Stimulated activated CD4-positive, alpha-beta T cell treated with anti-CD3 and anti-CD28 coated beads, Interleukin-15, amount 100 ng/mL, for 1 hour (primary cell): ENCODE data around the gene WAS.
"Not testable (repeated sequence)": the region's sequence is repeated elsewhere in the genome, so short reads cannot be mapped to it uniquely, and the experiment has no call there.

ENCODE experiments used
- DNase-seq, 2 donors: peaks; one replicate each; pipeline ENCODE4 v3.0.0-alpha.2; 2020; ENCODE audit warnings: low read depth in 1 of 2, low spot score in 1 of 2

Gene WAS

GRCh38 chrX:48684134-48684533 lies 535 bp downstream of the WAS start:
- no peak for DNase-seq

GRCh38 chrX:48685416-48685815 lies 1.8 kb downstream of the WAS start:
- no peak for DNase-seq

GRCh38 chrX:48688531-48689150 lies 5.0 kb downstream of the WAS start:
- DNase-seq, result no peak

- DNase-seq, result no peak
Measured at GRCh38 chrX:48689208-48689920, 5.8 kb downstream of the WAS start.

GRCh38 chrX:48691746-48692145 lies 8.1 kb downstream of the WAS start:
- DNase-seq, result not testable (repeated sequence)

GRCh38 chrX:48694776-48695533 lies 11.4 kb downstream of the WAS start:
- no peak for DNase-seq

- DNase-seq, result no peak
Measured at GRCh38 chrX:48695534-48695896, 11.9 kb downstream of the WAS start.

GRCh38 chrX:48695925-48696300 lies 12.3 kb downstream of the WAS start:
- no peak for DNase-seq

- DNase-seq, result peak; percentile 66 to 72
Measured at GRCh38 chrX:48696301-48696908, 12.8 kb downstream of the WAS start, which contains the start of gene SUV39H1. Gene SUV39H1 (plus strand): TSS chrX:48696734. CDS start chrX:48696785, 51 bp downstream.

- DNase-seq, result no peak
Measured at GRCh38 chrX:48696909-48697727, 13.5 kb downstream of the WAS start.

- no peak for DNase-seq
Measured at GRCh38 chrX:48698306-48698705, 14.7 kb downstream of the WAS start.

GRCh38 chrX:48700246-48700645 lies 16.6 kb downstream of the WAS start:
- DNase-seq, result no peak

GRCh38 chrX:48700951-48701653 lies 17.5 kb downstream of the WAS start:
- DNase-seq, result no peak

- no peak for DNase-seq
Measured at GRCh38 chrX:48702032-48702431, 18.4 kb downstream of the WAS start.

GRCh38 chrX:48702716-48703115 lies 19.1 kb downstream of the WAS start:
- no peak for DNase-seq

- no peak for DNase-seq
Measured at GRCh38 chrX:48703228-48703627, 19.6 kb downstream of the WAS start.

- DNase-seq, result no peak
Measured at GRCh38 chrX:48703642-48704481, 20.3 kb downstream of the WAS start.

GRCh38 chrX:48705871-48706270 lies 22.3 kb downstream of the WAS start:
- DNase-seq, result no peak

- DNase-seq, result no peak
Measured at GRCh38 chrX:48709522-48710112, 26.0 kb downstream of the WAS start.
